GM18502 (cell line): ENCODE results near the gene WNT2.
"Not testable (repeated sequence)": the region's sequence is repeated elsewhere in the genome, so short reads cannot be mapped to it uniquely, and the experiment has no call there.

Experiments
- ATAC-seq: cut with Tn5 transposase; IDR thresholded peaks from one replicate; pipeline ENCODE4 v1.9.1; 2021; ENCODE audit warnings: mild to moderate bottlenecking; ENCODE audit not compliant: unreplicated experiment, poor library complexity

Gene WNT2

GRCh38 chr7:117312593-117313580 is 10.0 kb downstream of the WNT2 start:
- no peak for ATAC-seq

GRCh38 chr7:117308891-117309290 is 14.0 kb downstream of the WNT2 start:
- ATAC-seq = no peak

- no peak for ATAC-seq
Measured at GRCh38 chr7:117302396-117302795, 20.5 kb downstream of the WNT2 start.

GRCh38 chr7:117300506-117300905 is 22.4 kb downstream of the WNT2 start:
- not testable (repeated sequence) for ATAC-seq

GRCh38 chr7:117297606-117298005 is 25.3 kb downstream of the WNT2 start:
- ATAC-seq = no peak

GRCh38 chr7:117296066-117296465 is 26.8 kb downstream of the WNT2 start:
- ATAC-seq = no peak

- no peak for ATAC-seq
Measured at GRCh38 chr7:117285826-117286225, 37.0 kb downstream of the WNT2 start.

GRCh38 chr7:117284692-117285091 is 38.2 kb downstream of the WNT2 start:
- no peak for ATAC-seq

- ATAC-seq = no peak
Measured at GRCh38 chr7:117283779-117284178, 39.1 kb downstream of the WNT2 start.

- no peak for ATAC-seq
Measured at GRCh38 chr7:117283371-117283770, 39.5 kb downstream of the WNT2 start.

- no peak for ATAC-seq
Measured at GRCh38 chr7:117282239-117282812, 40.5 kb downstream of the WNT2 start.

GRCh38 chr7:117281562-117281961 is 41.3 kb downstream of the WNT2 start:
- ATAC-seq = no peak

- no peak for ATAC-seq
Measured at GRCh38 chr7:117279931-117280557, 42.8 kb downstream of the WNT2 start.

GRCh38 chr7:117279203-117279602 is 43.7 kb downstream of the WNT2 start:
- ATAC-seq = no peak

GRCh38 chr7:117278040-117278439 is 44.8 kb downstream of the WNT2 start:
- ATAC-seq = no peak

GRCh38 chr7:117277576-117277975 is 45.3 kb downstream of the WNT2 start:
- ATAC-seq = no peak

GRCh38 chr7:117274951-117275350 is 47.9 kb downstream of the WNT2 start:
- no peak for ATAC-seq

- no peak for ATAC-seq
Measured at GRCh38 chr7:117273814-117274225, 49.0 kb downstream of the WNT2 start.

GRCh38 chr7:117273325-117273724 is 49.5 kb downstream of the WNT2 start:
- ATAC-seq = no peak

- no peak for ATAC-seq
Measured at GRCh38 chr7:117272017-117272759, 50.7 kb downstream of the WNT2 start.
